ENCODE measurements around the gene ZNF500.
A peak's percentile ranks its signal among the peaks of the same experiment; 100 is the strongest.

Gene ZNF500

GRCh38 chr16:4700997-4701743 is 65.8 kb downstream of the ZNF500 start:
- DNase-seq: no peak

DNA sequence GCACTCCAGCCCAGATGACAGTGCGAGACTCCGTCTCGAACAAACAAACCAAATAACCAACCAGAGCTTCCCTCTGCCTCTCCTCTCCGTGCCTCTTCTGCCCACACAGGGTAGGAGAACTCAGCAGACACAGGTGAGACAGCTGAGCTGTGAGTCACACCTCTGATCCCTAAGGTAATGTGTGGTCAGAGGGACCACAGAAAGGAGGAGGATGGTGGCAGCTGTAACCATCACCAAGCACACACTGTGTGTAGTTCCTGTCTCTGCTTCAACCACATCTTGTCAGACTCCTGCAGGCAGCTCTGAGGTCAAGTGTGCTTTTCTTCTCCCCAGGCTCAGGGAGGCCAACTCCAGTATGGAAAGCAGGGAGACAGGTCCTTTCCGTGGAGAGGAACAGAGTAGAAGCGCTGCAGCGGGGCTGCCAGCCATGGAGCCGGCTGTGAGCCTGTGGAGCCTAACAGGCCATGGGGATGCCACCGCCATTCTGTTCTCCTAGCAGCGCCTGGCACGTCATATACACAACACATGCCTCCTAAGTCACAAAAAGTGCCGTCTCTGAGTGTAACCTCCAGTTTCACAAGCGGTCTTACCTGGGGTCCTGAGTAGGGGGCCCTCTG is 66.5 kb downstream of the ZNF500 start:
- peak; percentile 24 for DNase-seq

DNA sequence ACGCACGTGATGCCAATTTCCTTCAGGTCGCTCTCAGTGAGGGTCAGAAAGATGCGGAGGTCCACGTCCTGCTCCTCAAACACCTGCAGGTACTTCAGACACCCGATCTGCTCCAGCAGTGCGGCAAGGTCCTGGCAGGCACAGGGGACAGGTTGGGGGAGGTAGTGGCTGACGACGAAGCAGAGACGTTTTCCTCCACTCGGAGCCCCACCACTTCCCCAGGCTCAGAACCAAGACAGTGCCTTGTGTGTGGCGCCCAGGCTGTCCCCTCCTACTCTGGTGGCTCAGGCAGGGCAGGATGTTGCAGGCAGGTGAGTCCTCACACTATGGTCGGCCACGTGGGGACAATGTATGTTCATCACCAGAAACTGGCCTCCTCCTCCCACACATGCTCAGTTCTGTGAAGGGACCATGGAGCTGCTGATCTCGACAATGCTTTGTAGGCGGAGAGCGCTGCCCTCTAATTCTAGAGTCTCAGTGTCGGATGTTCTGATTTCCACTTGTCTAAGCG is 67.9 kb downstream of the ZNF500 start:
- no peak for DNase-seq

- DNase-seq: no peak
Measured at GRCh38 chr16:4698321-4699045, 68.5 kb downstream of the ZNF500 start.

All from CD4-positive, alpha-beta T cell treated with Interleukin-12 subunit alpha and Interleukin-12 subunit beta, for 1 hour (primary cell).